Progenitor cell of endocrine pancreas (in vitro differentiated cells): ENCODE results near the gene GAPT. TPM values are rescaled to one million over a fixed set of nuclear protein-coding genes. Genes with fewer than 3 reads are reported as not detected.
A peak's percentile ranks its signal among the peaks of the same experiment; 100 is the strongest.

ENCODE experiments used
- DNase-seq: peaks from one replicate; pipeline ENCODE4 v3.0.0; 2021; ENCODE audit warnings: low spot score; ENCODE audit not compliant: unreplicated experiment
- H3K27ac Mint-ChIP-seq: 2 replicates; pipeline ENCODE4 v1.8.0; 2021; ENCODE audit warnings: mild to moderate bottlenecking, moderate library complexity, mixed read lengths
- H3K27me3 Mint-ChIP-seq: 2 replicates; pipeline ENCODE4 v1.8.0; 2021; ENCODE audit warnings: mixed read lengths
- H3K36me3 Mint-ChIP-seq: 2 replicates; pipeline ENCODE4 v1.8.0; 2022; ENCODE audit warnings: mixed read lengths; ENCODE audit not compliant: insufficient read depth
- H3K4me1 Mint-ChIP-seq: 2 replicates; pipeline ENCODE4 v1.8.0; 2021; ENCODE audit warnings: low read depth, mixed read lengths
- H3K4me3 Mint-ChIP-seq: 2 replicates; pipeline ENCODE4 v1.8.0; 2021; ENCODE audit warnings: low read depth, mild to moderate bottlenecking, moderate library complexity, mixed read lengths
- H3K9me3 Mint-ChIP-seq: 2 replicates; pipeline ENCODE4 v1.8.0; 2021; ENCODE audit warnings: low read depth, mixed read lengths
- total RNA-seq: library from RNA; stranded (reverse); gene quantifications from 2 replicates; pipeline ENCODE4 v1.2.1, GENCODE V29; 2021
- TF ChIP-seq, protein P1 (sequence below): fragments of 200-600 bp; sonication (generic); IDR thresholded peaks from one replicate; pipeline ENCODE4 v1.5.0; 2021; ENCODE audit warnings: antibody characterized with exemption, mild to moderate bottlenecking; ENCODE audit not compliant: unreplicated experiment

The GAPT gene
- total RNA-seq, 1 donor from 2014 or later = not detected

DNA sequence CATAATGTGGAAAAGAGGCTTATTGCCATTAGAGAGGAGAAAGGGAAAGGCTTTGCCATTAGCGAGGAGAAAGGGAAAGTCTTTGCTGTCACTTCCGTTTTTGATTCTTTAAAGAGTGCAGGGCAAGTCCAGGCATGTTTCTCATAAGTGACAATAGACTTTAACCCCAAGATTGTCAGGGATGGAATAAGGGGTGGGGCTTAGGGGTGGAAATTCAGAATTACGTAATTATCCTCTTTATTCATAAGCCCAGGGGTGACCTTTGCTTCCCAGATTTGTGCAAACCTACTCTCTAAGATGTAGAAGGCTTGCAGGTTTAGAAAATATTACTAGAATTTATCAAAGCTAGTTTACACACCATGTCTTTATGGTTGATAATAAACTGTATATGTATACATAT is 29.1 kb upstream of the GAPT start:
- H3K9me3 Mint-ChIP-seq = no peaks in the 10 kb centered on the region
- TF ChIP-seq, protein P1, sequence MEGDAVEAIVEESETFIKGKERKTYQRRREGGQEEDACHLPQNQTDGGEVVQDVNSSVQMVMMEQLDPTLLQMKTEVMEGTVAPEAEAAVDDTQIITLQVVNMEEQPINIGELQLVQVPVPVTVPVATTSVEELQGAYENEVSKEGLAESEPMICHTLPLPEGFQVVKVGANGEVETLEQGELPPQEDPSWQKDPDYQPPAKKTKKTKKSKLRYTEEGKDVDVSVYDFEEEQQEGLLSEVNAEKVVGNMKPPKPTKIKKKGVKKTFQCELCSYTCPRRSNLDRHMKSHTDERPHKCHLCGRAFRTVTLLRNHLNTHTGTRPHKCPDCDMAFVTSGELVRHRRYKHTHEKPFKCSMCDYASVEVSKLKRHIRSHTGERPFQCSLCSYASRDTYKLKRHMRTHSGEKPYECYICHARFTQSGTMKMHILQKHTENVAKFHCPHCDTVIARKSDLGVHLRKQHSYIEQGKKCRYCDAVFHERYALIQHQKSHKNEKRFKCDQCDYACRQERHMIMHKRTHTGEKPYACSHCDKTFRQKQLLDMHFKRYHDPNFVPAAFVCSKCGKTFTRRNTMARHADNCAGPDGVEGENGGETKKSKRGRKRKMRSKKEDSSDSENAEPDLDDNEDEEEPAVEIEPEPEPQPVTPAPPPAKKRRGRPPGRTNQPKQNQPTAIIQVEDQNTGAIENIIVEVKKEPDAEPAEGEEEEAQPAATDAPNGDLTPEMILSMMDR = no peak
- H3K4me3 Mint-ChIP-seq = no peak overlapping the region
- peaks cover 22% of the 10 kb centered on the region for H3K4me1 Mint-ChIP-seq
- H3K27ac Mint-ChIP-seq = peak overlapping the region; percentile 29
- no peak for DNase-seq
- peaks cover 6% of the 10 kb centered on the region for H3K36me3 Mint-ChIP-seq
- no peaks in the 10 kb centered on the region for H3K27me3 Mint-ChIP-seq

DNA sequence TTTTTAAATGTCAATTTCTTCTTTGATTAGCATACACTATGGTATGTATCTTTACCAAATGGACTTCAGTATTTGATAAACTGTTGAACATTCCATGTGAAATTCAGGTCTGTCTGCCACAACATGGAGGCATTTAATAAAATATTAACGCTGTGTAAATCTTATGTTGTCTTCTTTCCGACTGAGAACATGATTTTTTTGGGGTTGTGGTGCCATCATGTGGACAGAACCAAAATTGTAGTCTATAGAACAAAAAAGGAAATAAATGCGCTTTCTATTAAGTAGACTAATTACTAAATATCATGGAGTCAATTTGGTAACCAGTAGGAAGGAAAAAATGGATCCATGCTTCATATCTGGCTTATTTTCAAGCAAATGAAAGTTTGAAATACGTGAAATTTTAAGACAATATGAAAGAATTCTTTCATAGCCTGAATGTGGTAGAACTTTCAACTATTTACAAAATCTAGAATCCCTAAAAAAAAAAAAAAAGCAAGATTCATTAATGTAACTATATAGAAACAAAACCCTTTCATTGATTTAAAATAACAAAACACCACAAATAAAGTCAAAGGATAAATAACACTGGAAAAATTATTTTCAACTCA is 28.5 kb upstream of the GAPT start:
- H3K4me1 Mint-ChIP-seq = peaks cover 17% of the 10 kb centered on the region
- H3K36me3 Mint-ChIP-seq = peaks cover 3% of the 10 kb centered on the region
- no peaks in the 10 kb centered on the region for H3K27me3 Mint-ChIP-seq
- H3K4me3 Mint-ChIP-seq = no peak overlapping the region
- no peak for DNase-seq
- TF ChIP-seq, protein P1 = peak; percentile 71
- peak overlapping the region; percentile 29 for H3K27ac Mint-ChIP-seq
- H3K9me3 Mint-ChIP-seq = no peaks in the 10 kb centered on the region

GRCh38 chr5:58466939-58467338 is 24.3 kb upstream of the GAPT start:
- Mint-ChIP-seq H3K4me3 (no peak overlapping the region), H3K4me1 (peaks cover 6% of the 10 kb centered on the region), H3K36me3 (no peaks in the 10 kb centered on the region), H3K27ac (no peak overlapping the region), H3K27me3 (no peaks in the 10 kb centered on the region), H3K9me3 (peaks cover 4% of the 10 kb centered on the region)
- DNase-seq = no peak
- TF ChIP-seq, protein P1 = no peak

DNA sequence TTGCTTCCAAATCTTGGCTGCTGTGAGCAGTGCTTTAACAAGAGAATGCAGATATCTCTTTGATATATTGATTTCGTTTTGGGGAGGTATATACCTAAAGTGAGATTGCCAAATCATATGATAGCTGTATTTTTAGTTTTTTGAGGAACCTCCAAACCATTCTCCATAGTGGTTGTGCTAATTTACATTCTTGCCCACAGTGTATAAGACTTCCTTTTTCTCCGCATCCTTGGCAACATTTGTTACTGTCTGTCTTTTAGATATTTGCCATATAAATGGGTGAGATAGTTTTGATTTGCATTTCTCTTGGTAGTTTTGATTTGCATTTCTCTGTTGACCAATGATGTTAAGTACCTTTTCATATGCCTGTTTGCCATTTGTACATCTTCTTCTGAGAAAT is 21.3 kb upstream of the GAPT start:
- Mint-ChIP-seq H3K36me3 (peaks cover under 1% of the 10 kb centered on the region), H3K27ac (no peak overlapping the region), H3K4me3 (no peak overlapping the region), H3K27me3 (no peaks in the 10 kb centered on the region), H3K9me3 (peaks cover 15% of the 10 kb centered on the region), H3K4me1 (no peaks in the 10 kb centered on the region)
- DNase-seq = no peak
- TF ChIP-seq, protein P1 = no peak

DNA sequence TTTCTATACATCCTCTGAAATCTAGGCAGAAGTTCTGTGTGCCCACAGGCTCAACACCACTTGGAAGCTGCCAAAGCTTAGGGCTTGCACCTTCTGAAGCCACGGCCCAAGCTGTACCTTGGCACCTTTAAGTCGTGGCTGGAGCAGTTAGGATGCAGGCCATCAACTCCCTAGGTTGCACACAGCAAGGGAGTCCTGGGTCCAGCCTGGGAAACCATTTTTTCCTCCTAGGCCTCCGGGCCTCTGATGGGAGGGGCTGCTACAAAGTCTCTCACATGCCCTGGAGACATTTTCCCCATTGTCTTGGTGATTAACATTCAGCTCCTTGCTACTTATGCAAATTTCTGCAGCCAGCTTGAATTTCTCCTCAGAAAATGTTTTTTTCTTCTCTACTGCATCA is 15.8 kb upstream of the GAPT start:
- Mint-ChIP-seq H3K36me3 (peaks cover 5% of the 10 kb centered on the region), H3K27me3 (no peaks in the 10 kb centered on the region), H3K27ac (no peak overlapping the region), H3K9me3 (peaks cover 23% of the 10 kb centered on the region), H3K4me3 (no peak overlapping the region), H3K4me1 (peaks cover 5% of the 10 kb centered on the region)
- no peak for DNase-seq
- TF ChIP-seq, protein P1 = no peak
